Tibial nerve (tissue), 4 donors: ENCODE results near the gene PRKAG2. TPM values are rescaled to one million over a fixed set of nuclear protein-coding genes. Genes with fewer than 3 reads are reported as not detected.

ENCODE experiments used
- DNase-seq, 2 donors: peaks; one replicate each; pipeline ENCODE4 v3.0.0-alpha.2; 2019; ENCODE audit warnings: low spot score in 2 of 2
- H3K27ac ChIP-seq, 4 donors: fragments of 200-600 bp; sonication (generic) in 3 of 4; one replicate each; pipeline ENCODE4 v1.5.1; 2017 to 2019; ENCODE audit warnings: mild to moderate bottlenecking in 1 of 4
- H3K27me3 ChIP-seq, 2 donors: fragments of 200-600 bp; sonication (generic) in 1 of 2; one replicate each; pipeline versions ENCODE4 v1.5.1 to v1.6.0; 2017 to 2019
- H3K36me3 ChIP-seq, 3 donors: fragments of 200-600 bp; sonication (generic); one replicate each; pipeline ENCODE4 v1.5.1; 2018 to 2019
- H3K4me1 ChIP-seq, 4 donors: fragments of 200-600 bp; sonication (generic) in 3 of 4; one replicate each; pipeline ENCODE4 v1.5.1; 2017 to 2019
- H3K4me3 ChIP-seq, 4 donors: fragments of 200-600 bp; sonication (generic) in 3 of 4; one replicate each; pipeline ENCODE4 v1.5.1; 2017 to 2019; ENCODE audit warnings: mild to moderate bottlenecking in 1 of 4, moderate library complexity in 1 of 4
- H3K9me3 ChIP-seq, 4 donors: fragments of 200-600 bp; sonication (generic) in 3 of 4; one replicate each; pipeline ENCODE4 v1.5.1; 2017 to 2019
- CTCF ChIP-seq, 5 experiments: fragments of 200-600 bp in 3 of 5; fragments of 450-650 bp in 2 of 5; sonication (generic) in 3 of 5; IDR thresholded peaks; one replicate each; pipeline ENCODE4 v1.5.1; 2016 to 2019; ENCODE audit warnings: antibody characterized with exemption in 5 of 5, mild to moderate bottlenecking in 3 of 5, moderate library complexity in 2 of 5
- EP300 ChIP-seq, 2 donors: sonication (generic); formaldehyde crosslinking; IDR thresholded peaks; one replicate each; pipeline ENCODE4 v1.6.1; 2017; ENCODE audit warnings: antibody characterized with exemption in 2 of 2, mild to moderate bottlenecking in 1 of 2
- POLR2A ChIP-seq, 2 donors: fragments of 450-650 bp; IDR thresholded peaks; one replicate each; pipeline ENCODE4 v1.6.1; 2017; ENCODE audit warnings: antibody characterized with exemption in 2 of 2, mild to moderate bottlenecking in 2 of 2, moderate library complexity in 2 of 2
- WGBS, 2 donors: methylation state at CpG; one replicate each; pipeline ENCODE4 v1.1.5; 2018; 5-methylcytosine and 5-hydroxymethylcytosine counted together
- total RNA-seq, 4 donors: library from RNA; depleted of rRNA; stranded (reverse); fragments of >200 nt; gene quantifications; one replicate each; pipeline ENCODE4 v1.1.0, GENCODE V29; 2016

The PRKAG2 gene
- total RNA-seq, 4 donors from 2014 or later = 24.5 to 82.6 (median 38.3) TPM

- TF ChIP-seq EP300 (IDR thresholded peaks at IDR 0.05) = no peak
- TF ChIP-seq CTCF (IDR thresholded peaks at IDR 0.05) = no peak
- TF ChIP-seq POLR2A (IDR thresholded peaks at IDR 0.05) = no peak
- H3K9me3 ChIP-seq = no peaks in the 10 kb centered on the region
- no peak overlapping the region for H3K4me3 ChIP-seq
- no peaks in the 10 kb centered on the region for H3K36me3 ChIP-seq
- H3K4me1 ChIP-seq = peaks cover 0 to 12% (median 0%) of the 10 kb centered on the region in 4 donors
- 87 to 89% methylated on average over 13 to 14 of the region's 15 CpGs for WGBS, 2 donors
- no peak overlapping the region for H3K27ac ChIP-seq
- DNase-seq = no peak
- no peaks in the 10 kb centered on the region for H3K27me3 ChIP-seq
Observed at GRCh38 chr7:151706277-151707104, 170.4 kb downstream of the PRKAG2 start.

- no peaks in the 10 kb centered on the region for H3K9me3 ChIP-seq
- H3K4me1 ChIP-seq = peaks cover 0 to 12% (median 0%) of the 10 kb centered on the region in 4 donors
- no peaks in the 10 kb centered on the region for H3K36me3 ChIP-seq
- H3K27me3 ChIP-seq = no peaks in the 10 kb centered on the region
- H3K4me3 ChIP-seq = no peak overlapping the region
- DNase-seq = no peak
- no peak overlapping the region for H3K27ac ChIP-seq
- 30 to 37% methylated on average over 7 of the region's 7 CpGs for WGBS, 2 donors
- no peak for TF ChIP-seq POLR2A (IDR thresholded peaks at IDR 0.05)
- no peak for TF ChIP-seq EP300 (IDR thresholded peaks at IDR 0.05)
- TF ChIP-seq CTCF (IDR thresholded peaks at IDR 0.05) = peak in 4 of 5 experiments; percentile 20 to 41 (median 30)
Observed at GRCh38 chr7:151705636-151706276, 171.2 kb downstream of the PRKAG2 start.

- no peaks in the 10 kb centered on the region for H3K27me3 ChIP-seq
- H3K4me3 ChIP-seq = no peak overlapping the region
- H3K4me1 ChIP-seq = peaks cover 0 to 12% (median 0%) of the 10 kb centered on the region in 4 donors
- WGBS, 2 donors = 49% methylated on average over 17 of the region's 17 CpGs
- H3K27ac ChIP-seq = no peak overlapping the region
- DNase-seq = no peak
- H3K36me3 ChIP-seq = no peaks in the 10 kb centered on the region
- H3K9me3 ChIP-seq = no peaks in the 10 kb centered on the region
- TF ChIP-seq POLR2A (IDR thresholded peaks at IDR 0.05) = no peak
Observed at GRCh38 chr7:151704960-151705635, 171.8 kb downstream of the PRKAG2 start.

GRCh38 chr7:151704299-151704959, 172.5 kb downstream of the PRKAG2 start:
- Histone ChIP-seq H3K4me1 (peaks cover 0 to 12% (median 0%) of the 10 kb centered on the region in 4 donors), H3K9me3 (no peaks in the 10 kb centered on the region), H3K27ac (no peak overlapping the region), H3K4me3 (no peak overlapping the region), H3K36me3 (no peaks in the 10 kb centered on the region), H3K27me3 (no peaks in the 10 kb centered on the region)
- 90 to 92% methylated on average over 15 of the region's 15 CpGs for WGBS, 2 donors
- no peak for TF ChIP-seq POLR2A (IDR thresholded peaks at IDR 0.05)
- no peak for TF ChIP-seq CTCF (IDR thresholded peaks at IDR 0.05)
- no peak for TF ChIP-seq EP300 (IDR thresholded peaks at IDR 0.05)
- no peak for DNase-seq

GRCh38 chr7:151702961-151703360, 174.0 kb downstream of the PRKAG2 start:
- peaks cover 0 to 12% (median 0%) of the 10 kb centered on the region in 4 donors for H3K4me1 ChIP-seq
- no peaks in the 10 kb centered on the region for H3K27me3 ChIP-seq
- no peak overlapping the region for H3K4me3 ChIP-seq
- H3K36me3 ChIP-seq = no peaks in the 10 kb centered on the region
- no peaks in the 10 kb centered on the region for H3K9me3 ChIP-seq
- no peak overlapping the region for H3K27ac ChIP-seq
- no peak for DNase-seq
- TF ChIP-seq POLR2A (IDR thresholded peaks at IDR 0.05) = no peak
- 92 to 96% methylated on average over 9 of the region's 9 CpGs for WGBS, 2 donors
